ENCODE measurements around the gene ZFP36L1. TPM values are rescaled to one million over a fixed set of nuclear protein-coding genes. Genes with fewer than 3 reads are reported as not detected.

The ZFP36L1 gene
- polyA plus RNA-seq, 4 donors, result 273 to 584 (median 285) TPM

DNA sequence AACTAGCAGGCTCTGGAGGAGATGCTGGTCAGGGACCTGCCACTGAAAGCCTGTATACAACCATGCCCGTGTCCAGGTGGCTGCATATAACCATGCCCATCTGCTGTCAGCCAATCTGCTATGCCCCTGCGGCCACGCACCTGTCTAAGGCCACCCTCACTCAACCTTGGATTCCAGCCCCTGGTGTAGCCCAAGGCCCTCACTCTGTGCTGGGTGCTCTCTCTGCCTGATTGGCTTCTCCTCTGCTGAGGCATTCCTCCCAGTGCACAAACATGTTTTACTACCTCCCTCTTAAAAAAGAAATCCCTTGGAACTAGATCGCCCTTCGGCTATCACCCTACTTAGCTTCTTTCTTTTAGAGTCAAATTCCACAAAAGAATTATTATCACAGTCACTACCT is 45.5 kb downstream of the ZFP36L1 start:
- no peak for DNase-seq (ENCODE audit: low read depth in 4 of 4, low spot score in 3 of 4)

DNA sequence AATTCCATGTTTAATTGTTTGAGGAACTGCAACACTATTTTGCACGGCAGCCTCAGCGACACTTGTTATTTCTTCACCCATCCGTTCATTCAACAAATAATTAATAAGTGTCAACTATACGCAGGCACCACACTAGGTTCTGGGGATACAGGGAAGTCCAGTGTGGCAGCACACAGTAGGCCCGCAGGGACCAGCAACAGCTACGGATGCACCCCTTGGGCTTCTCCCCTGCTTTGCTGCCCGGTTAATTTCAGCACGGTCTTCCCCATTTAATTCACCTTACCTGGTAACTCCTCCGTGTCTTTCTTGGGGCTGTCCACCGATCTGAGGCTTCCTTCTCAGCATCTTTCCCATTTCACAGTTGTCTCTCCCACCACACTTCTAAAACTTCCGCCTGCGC is 48.3 kb downstream of the ZFP36L1 start:
- no peak for DNase-seq (ENCODE audit: low read depth in 4 of 4, low spot score in 3 of 4)

DNA sequence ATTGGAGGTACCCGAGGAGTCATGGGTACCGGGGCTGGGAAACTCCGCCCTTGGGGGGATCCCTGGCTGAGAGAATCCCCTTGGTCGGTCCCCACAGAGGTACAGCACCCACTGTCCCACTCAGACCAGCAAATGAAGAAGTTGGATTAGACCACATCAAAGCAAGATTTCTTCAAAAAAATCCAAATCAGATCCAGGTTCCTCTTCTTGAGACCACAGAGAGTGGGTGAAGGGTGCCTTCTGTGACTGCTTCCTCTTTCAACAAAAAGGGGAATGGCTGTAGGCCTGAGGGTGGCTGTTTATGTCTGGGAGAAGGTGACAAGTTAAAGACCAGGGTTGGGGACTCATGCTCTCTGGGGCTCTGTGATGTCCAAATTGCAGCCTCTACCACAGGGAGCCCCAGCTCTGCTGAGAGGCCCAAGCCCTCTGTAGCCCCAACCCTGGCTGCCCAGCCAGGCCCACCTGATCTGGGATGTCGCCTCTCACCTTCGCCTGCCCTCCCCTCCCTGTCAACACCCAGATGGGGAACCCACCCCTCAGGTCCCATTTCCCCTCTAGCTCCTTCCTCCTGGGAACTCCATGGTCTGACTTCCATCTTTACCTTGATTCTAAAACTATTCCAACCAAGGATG is 50.9 kb downstream of the ZFP36L1 start:
- DNase-seq (ENCODE audit: low read depth in 4 of 4, low spot score in 3 of 4), result no peak

DNA sequence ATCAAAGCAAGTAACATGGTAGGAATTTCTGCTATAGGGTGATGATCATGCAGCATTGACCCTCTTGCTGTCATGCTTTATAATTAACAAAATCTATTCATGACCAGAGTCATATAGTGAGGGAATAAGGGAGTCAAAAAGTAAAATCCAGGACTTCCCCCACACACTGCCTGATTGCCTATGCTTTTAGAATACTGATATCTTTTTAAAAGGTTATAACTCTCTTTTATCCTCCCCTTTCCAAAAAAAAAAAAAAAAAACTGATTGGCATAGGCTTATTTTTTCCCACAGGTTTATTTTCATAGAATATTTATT is 51.4 kb downstream of the ZFP36L1 start:
- no peak for DNase-seq (ENCODE audit: low read depth in 4 of 4, low spot score in 3 of 4)

DNA sequence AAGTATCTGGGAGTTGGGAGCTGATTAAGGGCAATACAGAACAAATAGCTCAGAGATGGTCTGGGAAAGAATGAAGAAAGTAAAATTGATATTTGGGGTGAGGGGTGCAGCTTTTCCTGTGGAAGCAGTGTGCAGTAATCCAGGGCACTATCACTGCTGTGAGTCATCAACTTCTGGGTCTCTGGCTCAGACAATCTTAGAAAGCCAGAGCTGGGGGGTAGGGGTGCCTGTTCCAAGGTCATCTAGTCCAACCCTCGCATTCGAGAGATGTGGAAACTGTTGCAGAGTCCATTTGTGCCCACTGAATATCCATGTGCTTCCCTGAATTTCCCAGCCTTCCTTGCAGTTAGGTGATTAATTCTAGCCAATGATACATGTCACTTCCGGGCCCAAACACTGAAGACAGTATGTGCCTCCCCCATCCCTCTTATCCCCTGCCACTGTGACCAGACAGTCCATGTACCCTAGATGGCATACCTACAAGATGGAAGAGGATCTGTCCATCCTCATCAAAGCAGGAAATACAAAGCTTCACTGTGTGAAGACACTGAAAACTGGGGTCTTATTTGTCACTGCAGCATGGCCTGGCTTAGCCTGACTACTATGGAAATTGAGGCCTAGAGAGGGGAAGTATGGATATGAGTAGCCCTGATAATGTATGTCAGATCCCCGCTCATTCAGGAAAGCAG is 51.9 kb downstream of the ZFP36L1 start:
- DNase-seq (ENCODE audit: low read depth in 4 of 4, low spot score in 3 of 4), result no peak

DNA sequence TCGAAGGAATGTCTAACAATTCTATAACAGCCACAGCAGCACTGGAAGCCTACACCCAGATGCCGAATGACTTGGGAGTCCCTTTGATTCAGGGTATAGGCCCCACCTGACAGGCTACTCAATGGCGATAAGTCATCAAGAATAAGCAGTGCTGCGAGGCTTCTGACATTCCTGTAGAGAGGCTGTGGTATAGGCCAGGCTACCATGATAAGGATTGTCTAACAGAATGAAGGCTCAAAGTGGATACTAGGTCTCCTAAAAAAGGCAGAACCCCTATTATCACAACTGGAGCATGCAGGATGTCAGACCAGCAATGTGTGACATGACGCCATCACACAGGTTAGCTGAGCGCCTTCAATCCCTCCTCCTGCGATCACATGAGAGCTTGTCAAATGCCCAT is 53.2 kb downstream of the ZFP36L1 start:
- DNase-seq (ENCODE audit: low read depth in 4 of 4, low spot score in 3 of 4), result no peak

DNA sequence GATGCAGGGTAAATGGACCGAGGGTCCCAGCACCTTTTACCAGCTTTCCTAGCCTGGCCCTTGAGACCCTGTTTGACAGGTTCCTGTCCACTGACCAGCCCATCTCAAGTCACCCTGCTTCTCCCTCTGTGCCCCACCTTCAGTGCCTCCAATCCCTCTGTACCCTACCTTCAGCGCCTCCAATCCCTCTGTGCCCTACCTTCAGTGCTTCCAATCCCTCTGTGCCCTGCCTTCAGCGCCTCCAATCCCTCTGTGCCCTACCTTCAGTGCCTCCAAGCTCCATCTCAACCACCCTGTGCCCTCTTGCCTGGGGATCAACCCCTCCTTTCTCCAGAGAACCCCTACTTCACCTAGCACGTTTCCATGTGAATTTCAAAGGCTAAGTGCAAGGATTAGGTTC is 54.3 kb downstream of the ZFP36L1 start:
- no peak for DNase-seq (ENCODE audit: low read depth in 4 of 4, low spot score in 3 of 4)

Other genes starting within 250 kb of the ZFP36L1 start
- 10 to 100 TPM; 69.9 to 89.5 (median 78.2) TPM for gene ACTN1, start 186.2 kb upstream of the ZFP36L1 start, polyA plus RNA-seq (ENCODE audit: insufficient read length in 4 of 4)

Data from left renal pelvis (tissue), 4 donors.